Sigmoid colon (tissue), 4 donors: ENCODE results near the gene NEBL.

ENCODE experiments used
- EP300 ChIP-seq, 4 donors: sonication (generic); formaldehyde crosslinking; IDR thresholded peaks; one replicate each; pipeline ENCODE4 v1.6.1; 2017; ENCODE audit warnings: antibody characterized with exemption in 4 of 4
- POLR2A ChIP-seq, 2 donors: fragments of 450-650 bp; IDR thresholded peaks; one replicate each; pipeline ENCODE4 v1.6.1; 2016; ENCODE audit warnings: antibody characterized with exemption in 2 of 2, mild to moderate bottlenecking in 2 of 2, moderate library complexity in 2 of 2
- TF ChIP-seq, protein P1 (sequence below), 4 experiments: fragments of 450-650 bp in 3 of 4; fragments of 200-600 bp in 1 of 4; IDR thresholded peaks; one replicate each; pipeline ENCODE4 v1.5.1; 2016 to 2019; ENCODE audit warnings: antibody characterized with exemption in 4 of 4, mild to moderate bottlenecking in 3 of 4, moderate library complexity in 2 of 4

GRCh38 chr10:20814116-20814515 is 83.0 kb downstream of the NEBL start:
- TF ChIP-seq, protein P1, sequence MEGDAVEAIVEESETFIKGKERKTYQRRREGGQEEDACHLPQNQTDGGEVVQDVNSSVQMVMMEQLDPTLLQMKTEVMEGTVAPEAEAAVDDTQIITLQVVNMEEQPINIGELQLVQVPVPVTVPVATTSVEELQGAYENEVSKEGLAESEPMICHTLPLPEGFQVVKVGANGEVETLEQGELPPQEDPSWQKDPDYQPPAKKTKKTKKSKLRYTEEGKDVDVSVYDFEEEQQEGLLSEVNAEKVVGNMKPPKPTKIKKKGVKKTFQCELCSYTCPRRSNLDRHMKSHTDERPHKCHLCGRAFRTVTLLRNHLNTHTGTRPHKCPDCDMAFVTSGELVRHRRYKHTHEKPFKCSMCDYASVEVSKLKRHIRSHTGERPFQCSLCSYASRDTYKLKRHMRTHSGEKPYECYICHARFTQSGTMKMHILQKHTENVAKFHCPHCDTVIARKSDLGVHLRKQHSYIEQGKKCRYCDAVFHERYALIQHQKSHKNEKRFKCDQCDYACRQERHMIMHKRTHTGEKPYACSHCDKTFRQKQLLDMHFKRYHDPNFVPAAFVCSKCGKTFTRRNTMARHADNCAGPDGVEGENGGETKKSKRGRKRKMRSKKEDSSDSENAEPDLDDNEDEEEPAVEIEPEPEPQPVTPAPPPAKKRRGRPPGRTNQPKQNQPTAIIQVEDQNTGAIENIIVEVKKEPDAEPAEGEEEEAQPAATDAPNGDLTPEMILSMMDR (IDR thresholded peaks at IDR 0.05): no peak
- TF ChIP-seq POLR2A (IDR thresholded peaks at IDR 0.05): no peak
- no peak for TF ChIP-seq EP300 (IDR thresholded peaks at IDR 0.05)
